SK-N-SH treated with all-trans-retinoic acid at 6 μM for 48 hours (cell line): Measurements from ENCODE around the gene AP5Z1.

ENCODE experiments used
- CSDC2 ChIP-seq: fragments of 250-450 bp; sonication (Bioruptor Pico); IDR thresholded peaks from 2 replicates; pipeline ENCODE4 v1.5.0; 2020; ENCODE audit warnings: mild to moderate bottlenecking, moderate library complexity
- ESRRG ChIP-seq: fragments of 250-450 bp; sonication (Bioruptor Pico); IDR thresholded peaks from 2 replicates; pipeline ENCODE4 v1.6.1; 2021; ENCODE audit warnings: mild to moderate bottlenecking
- GLIS3 ChIP-seq: fragments of 250-450 bp; sonication (Bioruptor Pico); IDR thresholded peaks from 2 replicates; pipeline ENCODE4 v1.5.0; 2020; ENCODE audit warnings: mild to moderate bottlenecking, moderate library complexity
- ISL1 ChIP-seq: fragments of 250-450 bp; sonication (Bioruptor Pico); IDR thresholded peaks from 2 replicates; pipeline ENCODE4 v2.1.2; 2022; ENCODE audit warnings: mild to moderate bottlenecking, moderate library complexity
- OSR1 ChIP-seq: fragments of 250-450 bp; sonication (Bioruptor Pico); IDR thresholded peaks from 2 replicates; pipeline ENCODE4 v1.8.0; 2022; ENCODE audit warnings: moderate library complexity, mild to moderate bottlenecking, inconsistent platforms
- PATZ1 ChIP-seq: fragments of 250-450 bp; sonication (Bioruptor Pico); IDR thresholded peaks from 2 replicates; pipeline ENCODE4 v1.8.0; 2020; ENCODE audit warnings: mild to moderate bottlenecking, moderate library complexity, borderline replicate concordance
- PPARA ChIP-seq: fragments of 250-450 bp; sonication (Bioruptor Pico); IDR thresholded peaks from 2 replicates; pipeline ENCODE4 v1.5.0; 2020; ENCODE audit warnings: mild to moderate bottlenecking, borderline replicate concordance
- SNAI2 ChIP-seq: fragments of 250-450 bp; sonication (Bioruptor Pico); IDR thresholded peaks from 2 replicates; pipeline ENCODE4 v1.5.0; 2020; ENCODE audit warnings: mild to moderate bottlenecking, moderate library complexity
- TOX ChIP-seq: fragments of 250-450 bp; sonication (Bioruptor Pico); IDR thresholded peaks from 2 replicates; pipeline ENCODE4 v1.8.0; 2021; ENCODE audit warnings: mild to moderate bottlenecking, moderate library complexity, borderline replicate concordance
- ZC3H10 ChIP-seq: fragments of 250-450 bp; sonication (Bioruptor Pico); IDR thresholded peaks from 2 replicates; pipeline ENCODE4 v1.5.1; 2021; ENCODE audit warnings: mild to moderate bottlenecking, moderate library complexity
- ZFP3 ChIP-seq: fragments of 250-450 bp; sonication (Bioruptor Pico); IDR thresholded peaks from 2 replicates; pipeline ENCODE4 v1.5.0; 2020; ENCODE audit warnings: mild to moderate bottlenecking, moderate library complexity
- ZNF565 ChIP-seq: fragments of 450-650 bp; formaldehyde crosslinking; conservative IDR thresholded peaks from 2 replicates; pipeline ENCODE4 v1.5.0; 2020; ENCODE audit warnings: low read depth, mild to moderate bottlenecking, moderate library complexity
- ZNF8 ChIP-seq: fragments of 450-650 bp; formaldehyde crosslinking; IDR thresholded peaks from 2 replicates; pipeline ENCODE4 v1.5.0; 2020; ENCODE audit warnings: mild to moderate bottlenecking, moderate library complexity

GRCh38 chr7:4772306-4772705 lies 3.1 kb upstream of the AP5Z1 start:
- TF ChIP-seq PATZ1 (CRISPR knock-in tag) (no peak), GLIS3 (CRISPR knock-in tag) (no peak), ZC3H10 (CRISPR knock-in tag) (no peak), ZFP3 (CRISPR knock-in tag) (no peak), SNAI2 (no peak), ESRRG (CRISPR knock-in tag) (no peak), PPARA (CRISPR knock-in tag) (no peak), OSR1 (no peak), ZNF8 (CRISPR knock-in tag) (no peak), CSDC2 (no peak), ISL1 (CRISPR knock-in tag) (no peak), TOX (no peak), ZNF565 (CRISPR knock-in tag) (no peak)
